Memory B cell (primary cell): ENCODE results near the gene PTPRK.
"Not testable (repeated sequence)": the region's sequence is repeated elsewhere in the genome, so short reads cannot be mapped to it uniquely, and the experiment has no call there.

ENCODE experiments used
- ATAC-seq: fragments of 150-1000 bp; cut with Tn5 transposase; 2 replicates; pipeline ENCODE4 v1.10.0; 2021; ENCODE audit warnings: low read depth, mild to moderate bottlenecking, moderate library complexity
- DNase-seq, 2 donors: peaks; one replicate each; pipeline ENCODE4 v3.0.0; 2022; ENCODE audit warnings: low spot score in 2 of 2
- H3K27ac Mint-ChIP-seq: one replicate; pipeline ENCODE4 v1.8.0; 2022; ENCODE audit warnings: mild to moderate bottlenecking, moderate library complexity, mixed read lengths
- H3K27me3 Mint-ChIP-seq: one replicate; pipeline ENCODE4 v1.8.0; 2022; ENCODE audit warnings: mixed read lengths
- H3K36me3 Mint-ChIP-seq: one replicate; pipeline ENCODE4 v1.8.0; 2022; ENCODE audit warnings: mild to moderate bottlenecking, mixed read lengths
- H3K4me1 Mint-ChIP-seq: one replicate; pipeline ENCODE4 v1.8.0; 2022; ENCODE audit warnings: mixed read lengths
- H3K4me3 Mint-ChIP-seq: one replicate; pipeline ENCODE4 v1.8.0; 2022; ENCODE audit warnings: mild to moderate bottlenecking, moderate library complexity, mixed read lengths
- H3K9me3 Mint-ChIP-seq: one replicate; pipeline ENCODE4 v1.8.0; 2022; ENCODE audit warnings: mixed read lengths

PTPRK gene

GRCh38 chr6:128491610-128492206 lies 28.7 kb downstream of the PTPRK start:
- no peaks in the 10 kb centered on the region for H3K9me3 Mint-ChIP-seq
- no peaks in the 10 kb centered on the region for H3K36me3 Mint-ChIP-seq
- peaks cover 5% of the 10 kb centered on the region for H3K27me3 Mint-ChIP-seq
- peaks cover 3% of the 10 kb centered on the region for H3K4me1 Mint-ChIP-seq
- H3K4me3 Mint-ChIP-seq, result no peak overlapping the region
- ATAC-seq (no peak), DNase-seq (no peak)
- no peak overlapping the region for H3K27ac Mint-ChIP-seq

GRCh38 chr6:128491100-128491581 lies 29.3 kb downstream of the PTPRK start:
- no peak for DNase-seq
- Mint-ChIP-seq H3K4me1 (peaks cover 3% of the 10 kb centered on the region), H3K4me3 (no peak overlapping the region), H3K9me3 (no peaks in the 10 kb centered on the region), H3K36me3 (no peaks in the 10 kb centered on the region), H3K27ac (no peak overlapping the region), H3K27me3 (peaks cover 7% of the 10 kb centered on the region)
- no peak for ATAC-seq

- no peak for DNase-seq
- H3K27me3 Mint-ChIP-seq, result peaks cover 6% of the 10 kb centered on the region
- H3K36me3 Mint-ChIP-seq, result no peaks in the 10 kb centered on the region
- H3K9me3 Mint-ChIP-seq, result no peaks in the 10 kb centered on the region
- H3K27ac Mint-ChIP-seq, result no peak overlapping the region
- no peak for ATAC-seq
- H3K4me3 Mint-ChIP-seq, result no peak overlapping the region
- no peaks in the 10 kb centered on the region for H3K4me1 Mint-ChIP-seq
Observed at GRCh38 chr6:128487746-128488145, 32.7 kb downstream of the PTPRK start.

GRCh38 chr6:128487055-128487454 lies 33.3 kb downstream of the PTPRK start:
- ATAC-seq (no peak), DNase-seq (no peak)
- no peaks in the 10 kb centered on the region for H3K36me3 Mint-ChIP-seq
- H3K9me3 Mint-ChIP-seq, result no peaks in the 10 kb centered on the region
- H3K4me3 Mint-ChIP-seq, result no peak overlapping the region
- no peak overlapping the region for H3K27ac Mint-ChIP-seq
- no peaks in the 10 kb centered on the region for H3K4me1 Mint-ChIP-seq
- H3K27me3 Mint-ChIP-seq, result peaks cover 4% of the 10 kb centered on the region

GRCh38 chr6:128486580-128486979 lies 33.8 kb downstream of the PTPRK start:
- H3K4me3 Mint-ChIP-seq, H3K36me3 Mint-ChIP-seq, H3K9me3 Mint-ChIP-seq, H3K27me3 Mint-ChIP-seq, ATAC-seq, H3K27ac Mint-ChIP-seq, H3K4me1 Mint-ChIP-seq, DNase-seq: not testable (repeated sequence)

- DNase-seq (no peak), ATAC-seq (no peak)
- H3K27me3 Mint-ChIP-seq, result peaks cover 2% of the 10 kb centered on the region
- H3K4me3 Mint-ChIP-seq, result no peak overlapping the region
- H3K9me3 Mint-ChIP-seq, result no peaks in the 10 kb centered on the region
- H3K4me1 Mint-ChIP-seq, result no peaks in the 10 kb centered on the region
- H3K36me3 Mint-ChIP-seq, result no peaks in the 10 kb centered on the region
- H3K27ac Mint-ChIP-seq, result no peak overlapping the region
Observed at GRCh38 chr6:128483472-128484135, 36.8 kb downstream of the PTPRK start.

- DNase-seq (no peak), ATAC-seq (no peak)
- no peaks in the 10 kb centered on the region for H3K9me3 Mint-ChIP-seq
- H3K4me1 Mint-ChIP-seq, result peaks cover 3% of the 10 kb centered on the region
- H3K36me3 Mint-ChIP-seq, result no peaks in the 10 kb centered on the region
- H3K27ac Mint-ChIP-seq, result no peak overlapping the region
- peaks cover 2% of the 10 kb centered on the region for H3K27me3 Mint-ChIP-seq
- H3K4me3 Mint-ChIP-seq, result no peak overlapping the region
Observed at GRCh38 chr6:128482642-128483041, 37.8 kb downstream of the PTPRK start.

GRCh38 chr6:128479991-128480390 lies 40.4 kb downstream of the PTPRK start:
- no peaks in the 10 kb centered on the region for H3K27me3 Mint-ChIP-seq
- no peaks in the 10 kb centered on the region for H3K36me3 Mint-ChIP-seq
- H3K9me3 Mint-ChIP-seq, result no peaks in the 10 kb centered on the region
- ATAC-seq (no peak), DNase-seq (no peak)
- H3K4me1 Mint-ChIP-seq, result peaks cover 3% of the 10 kb centered on the region
- H3K4me3 Mint-ChIP-seq, result no peak overlapping the region
- no peak overlapping the region for H3K27ac Mint-ChIP-seq

GRCh38 chr6:128479048-128479666 lies 41.2 kb downstream of the PTPRK start:
- Mint-ChIP-seq H3K27ac (no peak overlapping the region), H3K4me3 (no peak overlapping the region), H3K27me3 (no peaks in the 10 kb centered on the region), H3K36me3 (no peaks in the 10 kb centered on the region), H3K9me3 (no peaks in the 10 kb centered on the region), H3K4me1 (peaks cover 3% of the 10 kb centered on the region)
- ATAC-seq (no peak), DNase-seq (no peak)

- DNase-seq (no peak), ATAC-seq (no peak)
- Mint-ChIP-seq H3K4me3 (no peak overlapping the region), H3K9me3 (no peaks in the 10 kb centered on the region), H3K27me3 (no peaks in the 10 kb centered on the region), H3K4me1 (peaks cover 3% of the 10 kb centered on the region), H3K36me3 (no peaks in the 10 kb centered on the region), H3K27ac (no peak overlapping the region)
Observed at GRCh38 chr6:128478230-128479047, 42.0 kb downstream of the PTPRK start.

- ATAC-seq (no peak), DNase-seq (no peak)
- no peaks in the 10 kb centered on the region for H3K27me3 Mint-ChIP-seq
- H3K27ac Mint-ChIP-seq, result no peak overlapping the region
- H3K36me3 Mint-ChIP-seq, result no peaks in the 10 kb centered on the region
- H3K9me3 Mint-ChIP-seq, result no peaks in the 10 kb centered on the region
- no peak overlapping the region for H3K4me3 Mint-ChIP-seq
- H3K4me1 Mint-ChIP-seq, result peaks cover 3% of the 10 kb centered on the region
Observed at GRCh38 chr6:128474933-128475332, 45.5 kb downstream of the PTPRK start.

- Mint-ChIP-seq H3K4me1 (peaks cover 3% of the 10 kb centered on the region), H3K36me3 (no peaks in the 10 kb centered on the region), H3K27me3 (no peaks in the 10 kb centered on the region), H3K4me3 (no peak overlapping the region), H3K9me3 (no peaks in the 10 kb centered on the region), H3K27ac (no peak overlapping the region)
- ATAC-seq, result no peak
- DNase-seq, result no peak
Observed at GRCh38 chr6:128474481-128474880, 45.9 kb downstream of the PTPRK start.

GRCh38 chr6:128471907-128472306 lies 48.5 kb downstream of the PTPRK start:
- ATAC-seq, result no peak
- no peaks in the 10 kb centered on the region for H3K9me3 Mint-ChIP-seq
- no peaks in the 10 kb centered on the region for H3K36me3 Mint-ChIP-seq
- H3K4me1 Mint-ChIP-seq, result no peaks in the 10 kb centered on the region
- H3K4me3 Mint-ChIP-seq, result no peak overlapping the region
- no peak for DNase-seq
- no peak overlapping the region for H3K27ac Mint-ChIP-seq
- no peaks in the 10 kb centered on the region for H3K27me3 Mint-ChIP-seq
